ENCODE data around the gene MYO15A. TPM values are rescaled to one million over a fixed set of nuclear protein-coding genes. Genes with fewer than 3 reads are reported as not detected.

Gene MYO15A
- total and polyA plus RNA-seq, 2 experiments from 2014 or later: 1.0 to 2.2 TPM

DNA sequence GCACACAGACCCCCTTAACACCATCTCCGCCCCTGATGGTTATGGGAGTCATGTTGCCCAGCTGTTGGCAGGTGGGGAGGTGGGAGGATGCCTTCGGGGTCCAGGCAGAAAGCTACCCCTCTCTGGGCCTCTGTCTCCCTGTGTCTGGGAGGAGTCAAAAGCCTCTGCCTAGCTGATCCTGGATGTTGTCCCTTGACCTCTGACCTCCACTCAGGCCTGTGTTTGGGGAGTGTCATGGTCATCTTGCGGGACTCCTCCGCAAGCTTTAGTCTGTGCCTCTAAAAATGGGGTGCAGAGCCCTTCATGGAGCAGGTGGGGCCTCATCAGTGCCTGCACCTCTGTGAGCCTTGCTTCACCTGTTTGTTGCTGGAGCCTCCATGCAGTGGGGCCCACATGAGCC, 120.7 kb downstream of the MYO15A start (continued):
- TF ChIP-seq ZNF462 (CRISPR knock-in tag; IDR thresholded peaks at IDR 0.05) (no peak), ETS1 (IDR thresholded peaks at IDR 0.05) (no peak), EZH2phosphoT487 (IDR thresholded peaks at IDR 0.05; ENCODE audit: unreplicated experiment) (no peak), POLR2AphosphoS5 (IDR thresholded peaks at IDR 0.05; ENCODE audit: low read depth) (no peak), STAT1 (IDR thresholded peaks at IDR 0.05; ENCODE audit: unreplicated experiment) (no peak), CREB1 (CRISPR knock-in tag; IDR thresholded peaks at IDR 0.05; ENCODE audit: low read depth) (no peak), EZH2 (IDR thresholded peaks at IDR 0.05; ENCODE audit: low read depth, unreplicated experiment) (no peak), ZNF331 (CRISPR knock-in tag; IDR thresholded peaks at IDR 0.05; ENCODE audit: low read depth) (no peak), JUNB (IDR thresholded peaks at IDR 0.05; ENCODE audit: unreplicated experiment) (no peak), NANOG (IDR thresholded peaks at IDR 0.05; ENCODE audit: borderline replicate concordance) (no peak)
- TF ChIP-seq, protein P1, sequence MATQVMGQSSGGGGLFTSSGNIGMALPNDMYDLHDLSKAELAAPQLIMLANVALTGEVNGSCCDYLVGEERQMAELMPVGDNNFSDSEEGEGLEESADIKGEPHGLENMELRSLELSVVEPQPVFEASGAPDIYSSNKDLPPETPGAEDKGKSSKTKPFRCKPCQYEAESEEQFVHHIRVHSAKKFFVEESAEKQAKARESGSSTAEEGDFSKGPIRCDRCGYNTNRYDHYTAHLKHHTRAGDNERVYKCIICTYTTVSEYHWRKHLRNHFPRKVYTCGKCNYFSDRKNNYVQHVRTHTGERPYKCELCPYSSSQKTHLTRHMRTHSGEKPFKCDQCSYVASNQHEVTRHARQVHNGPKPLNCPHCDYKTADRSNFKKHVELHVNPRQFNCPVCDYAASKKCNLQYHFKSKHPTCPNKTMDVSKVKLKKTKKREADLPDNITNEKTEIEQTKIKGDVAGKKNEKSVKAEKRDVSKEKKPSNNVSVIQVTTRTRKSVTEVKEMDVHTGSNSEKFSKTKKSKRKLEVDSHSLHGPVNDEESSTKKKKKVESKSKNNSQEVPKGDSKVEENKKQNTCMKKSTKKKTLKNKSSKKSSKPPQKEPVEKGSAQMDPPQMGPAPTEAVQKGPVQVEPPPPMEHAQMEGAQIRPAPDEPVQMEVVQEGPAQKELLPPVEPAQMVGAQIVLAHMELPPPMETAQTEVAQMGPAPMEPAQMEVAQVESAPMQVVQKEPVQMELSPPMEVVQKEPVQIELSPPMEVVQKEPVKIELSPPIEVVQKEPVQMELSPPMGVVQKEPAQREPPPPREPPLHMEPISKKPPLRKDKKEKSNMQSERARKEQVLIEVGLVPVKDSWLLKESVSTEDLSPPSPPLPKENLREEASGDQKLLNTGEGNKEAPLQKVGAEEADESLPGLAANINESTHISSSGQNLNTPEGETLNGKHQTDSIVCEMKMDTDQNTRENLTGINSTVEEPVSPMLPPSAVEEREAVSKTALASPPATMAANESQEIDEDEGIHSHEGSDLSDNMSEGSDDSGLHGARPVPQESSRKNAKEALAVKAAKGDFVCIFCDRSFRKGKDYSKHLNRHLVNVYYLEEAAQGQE (IDR thresholded peaks at IDR 0.05; ENCODE audit: unreplicated experiment): no peak

Other genes with a start within 250 kb of the MYO15A start
- gene TOM1L2, start 136.4 kb upstream of the MYO15A start, total RNA-seq (2014; rRNA removed; shearing (Covaris generic)): 3.0 and 3.3 TPM in 2 replicates
- 1.7 and 3.3 TPM in 2 replicates for gene TOM1L2, start 136.4 kb upstream of the MYO15A start, polyA plus RNA-seq (2016; fragmentation: Nextera tagmentation; extraction: Ambion mirVana)
- not detected in 2 replicates for gene DRC3, start 135.9 kb upstream of the MYO15A start, total RNA-seq (2014; rRNA removed; shearing (Covaris generic))
- gene DRC3, start 135.9 kb upstream of the MYO15A start, polyA plus RNA-seq (2016; fragmentation: Nextera tagmentation; extraction: Ambion mirVana): 0.42 and 1.1 TPM in 2 replicates
- gene ATPAF2, start 69.6 kb upstream of the MYO15A start, total RNA-seq (2014; rRNA removed; shearing (Covaris generic)): 25.7 and 33.4 TPM in 2 replicates
- 24.3 and 24.7 TPM in 2 replicates for gene ATPAF2, start 69.6 kb upstream of the MYO15A start, polyA plus RNA-seq (2016; fragmentation: Nextera tagmentation; extraction: Ambion mirVana)
- gene GID4, start 69.3 kb upstream of the MYO15A start, total RNA-seq (2014; rRNA removed; shearing (Covaris generic)): 11.2 and 11.8 TPM in 2 replicates
- gene GID4, start 69.3 kb upstream of the MYO15A start, polyA plus RNA-seq (2016; fragmentation: Nextera tagmentation; extraction: Ambion mirVana): 5.6 and 6.3 TPM in 2 replicates
- 47.4 and 48.0 TPM in 2 replicates for gene DRG2, start 20.8 kb upstream of the MYO15A start, total RNA-seq (2014; rRNA removed; shearing (Covaris generic))
- 32.5 and 36.2 TPM in 2 replicates for gene DRG2, start 20.8 kb upstream of the MYO15A start, polyA plus RNA-seq (2016; fragmentation: Nextera tagmentation; extraction: Ambion mirVana)
- gene ALKBH5, start 75.1 kb downstream of the MYO15A start, total RNA-seq (2014; rRNA removed; shearing (Covaris generic)): 103 and 117 TPM in 2 replicates
- gene ALKBH5, start 75.1 kb downstream of the MYO15A start, polyA plus RNA-seq (2016; fragmentation: Nextera tagmentation; extraction: Ambion mirVana): 32.2 TPM in 2 replicates
- 118 and 129 TPM in 2 replicates for gene LLGL1, start 116.9 kb downstream of the MYO15A start, total RNA-seq (2014; rRNA removed; shearing (Covaris generic))
- gene LLGL1, start 116.9 kb downstream of the MYO15A start, polyA plus RNA-seq (2016; fragmentation: Nextera tagmentation; extraction: Ambion mirVana): 5.9 TPM in 2 replicates
- gene FLII, start 150.0 kb downstream of the MYO15A start, total RNA-seq (2014; rRNA removed; shearing (Covaris generic)): 262 and 373 TPM in 2 replicates
- gene FLII, start 150.0 kb downstream of the MYO15A start, polyA plus RNA-seq (2016; fragmentation: Nextera tagmentation; extraction: Ambion mirVana): 173 and 175 TPM in 2 replicates
- gene MIEF2, start 151.9 kb downstream of the MYO15A start, total RNA-seq (2014; rRNA removed; shearing (Covaris generic)): 24.9 and 26.5 TPM in 2 replicates
- 4.9 and 8.2 TPM in 2 replicates for gene MIEF2, start 151.9 kb downstream of the MYO15A start, polyA plus RNA-seq (2016; fragmentation: Nextera tagmentation; extraction: Ambion mirVana)
- gene TOP3A, start 206.2 kb downstream of the MYO15A start, total RNA-seq (2014; rRNA removed; shearing (Covaris generic)): 60.2 and 76.7 TPM in 2 replicates
- 21.7 and 24.9 TPM in 2 replicates for gene TOP3A, start 206.2 kb downstream of the MYO15A start, polyA plus RNA-seq (2016; fragmentation: Nextera tagmentation; extraction: Ambion mirVana)
- 19.0 and 20.1 TPM in 2 replicates for gene SMCR8, start 206.5 kb downstream of the MYO15A start, total RNA-seq (2014; rRNA removed; shearing (Covaris generic))
- gene SMCR8, start 206.5 kb downstream of the MYO15A start, polyA plus RNA-seq (2016; fragmentation: Nextera tagmentation; extraction: Ambion mirVana): 1.5 and 1.6 TPM in 2 replicates

Data from GM23338 (cell line).